Thyroid gland (tissue), 4 donors: Measurements from ENCODE around the gene MGLL. TPM values are rescaled to one million over a fixed set of nuclear protein-coding genes. Genes with fewer than 3 reads are reported as not detected.

Source experiments
- DNase-seq, 2 donors: peaks; one replicate each; pipeline ENCODE4 v3.0.0-alpha.2; 2019
- H3K27ac ChIP-seq, 3 donors: fragments of 200-600 bp; sonication (generic); 1 replicate in 2 of 3; 2 replicates in 1 of 3; pipeline ENCODE4 v1.5.1; 2016 to 2019; ENCODE audit warnings: mild to moderate bottlenecking in 1 of 3, moderate library complexity in 1 of 3
- H3K27me3 ChIP-seq: fragments of 200-600 bp; sonication (generic); one replicate; pipeline ENCODE4 v1.5.1; 2019
- H3K36me3 ChIP-seq, 2 donors: fragments of 200-600 bp; sonication (generic); one replicate each; pipeline ENCODE4 v1.5.1; 2016 to 2019
- H3K4me1 ChIP-seq, 2 donors: fragments of 200-600 bp; sonication (generic); one replicate each; pipeline ENCODE4 v1.5.1; 2017 to 2019
- H3K4me3 ChIP-seq, 3 donors: fragments of 200-600 bp; sonication (generic); replicated peaks in 1 of 3; 1 replicate in 2 of 3; 2 replicates in 1 of 3; pipeline ENCODE4 v1.5.1; 2016; ENCODE audit warnings: mild to moderate bottlenecking in 1 of 3
- H3K9me3 ChIP-seq: fragments of 200-600 bp; sonication (generic); one replicate; pipeline ENCODE4 v1.5.1; 2017
- POLR2A ChIP-seq, 2 donors: fragments of 450-650 bp; IDR thresholded peaks; one replicate each; pipeline ENCODE4 v1.6.1; 2017; ENCODE audit warnings: antibody characterized with exemption in 2 of 2, mild to moderate bottlenecking in 2 of 2, moderate library complexity in 1 of 2
- WGBS, 2 donors: methylation state at CpG; one replicate each; pipeline ENCODE4 v1.1.5; 2017; 5-methylcytosine and 5-hydroxymethylcytosine counted together
- intact Hi-C: fragments of 100-400 bp; cut with DNase I; formaldehyde crosslinking; loops from one replicate; pipeline ENCODE4 v1.15.1; 2023
- total RNA-seq, 4 donors: library from RNA; depleted of rRNA; stranded (reverse); fragments of >200 nt; gene quantifications; one replicate each; pipeline ENCODE4 v1.2.3, GENCODE V29; 2016
- TF ChIP-seq, protein P1 (sequence below), 6 experiments: fragments of 200-600 bp in 3 of 6; fragments of 450-650 bp in 3 of 6; sonication (generic) in 3 of 6; IDR thresholded peaks; one replicate each; pipeline ENCODE4 v1.5.1; 2016 to 2019; ENCODE audit warnings: antibody characterized with exemption in 6 of 6, mild to moderate bottlenecking in 2 of 6, inconsistent platforms in 1 of 6, moderate library complexity in 1 of 6

MGLL gene
- total RNA-seq, 4 donors from 2014 or later = 12.4 to 24.7 (median 18.4) TPM

DNA sequence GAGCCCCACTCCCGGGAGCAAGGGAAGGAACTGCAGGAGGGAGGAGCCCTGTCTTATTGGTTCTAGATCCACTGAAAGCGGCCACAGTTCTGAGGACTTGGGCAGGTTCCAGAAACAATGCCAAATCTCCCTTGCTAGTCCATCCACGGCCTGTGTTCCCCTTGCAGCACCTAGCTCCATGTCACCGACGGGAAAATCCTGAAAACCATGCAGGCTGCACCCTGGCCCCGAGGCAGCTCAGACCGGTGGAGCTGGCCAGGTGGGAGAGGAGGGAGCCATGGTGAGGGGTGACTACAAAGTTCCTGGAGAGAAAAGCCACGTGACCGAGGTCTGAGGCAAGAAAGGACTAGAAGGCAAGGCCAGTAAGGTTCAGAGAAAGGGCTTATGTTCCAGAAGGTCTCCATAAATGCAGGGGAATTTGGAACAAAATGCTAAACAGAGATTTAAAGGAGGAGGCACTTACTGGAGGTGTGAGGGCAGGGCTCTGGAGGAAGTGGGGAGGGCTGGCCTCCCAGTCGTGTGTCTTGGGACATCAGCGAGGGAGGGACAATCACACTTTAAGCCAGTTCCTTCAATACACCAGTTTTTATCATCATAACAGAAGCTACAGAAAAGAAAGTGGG is 5.4 kb downstream of the MGLL start:
- no peaks in the 10 kb centered on the region for H3K27me3 ChIP-seq
- no peak overlapping the region for H3K4me3 ChIP-seq
- no peaks in the 10 kb centered on the region for H3K9me3 ChIP-seq
- no peak for DNase-seq
- H3K4me1 ChIP-seq = peaks cover 11 to 19% of the 10 kb centered on the region in 2 donors
- 84 to 87% methylated on average over 7 to 11 of the region's 11 CpGs for WGBS, 2 donors
- TF ChIP-seq, protein P1, sequence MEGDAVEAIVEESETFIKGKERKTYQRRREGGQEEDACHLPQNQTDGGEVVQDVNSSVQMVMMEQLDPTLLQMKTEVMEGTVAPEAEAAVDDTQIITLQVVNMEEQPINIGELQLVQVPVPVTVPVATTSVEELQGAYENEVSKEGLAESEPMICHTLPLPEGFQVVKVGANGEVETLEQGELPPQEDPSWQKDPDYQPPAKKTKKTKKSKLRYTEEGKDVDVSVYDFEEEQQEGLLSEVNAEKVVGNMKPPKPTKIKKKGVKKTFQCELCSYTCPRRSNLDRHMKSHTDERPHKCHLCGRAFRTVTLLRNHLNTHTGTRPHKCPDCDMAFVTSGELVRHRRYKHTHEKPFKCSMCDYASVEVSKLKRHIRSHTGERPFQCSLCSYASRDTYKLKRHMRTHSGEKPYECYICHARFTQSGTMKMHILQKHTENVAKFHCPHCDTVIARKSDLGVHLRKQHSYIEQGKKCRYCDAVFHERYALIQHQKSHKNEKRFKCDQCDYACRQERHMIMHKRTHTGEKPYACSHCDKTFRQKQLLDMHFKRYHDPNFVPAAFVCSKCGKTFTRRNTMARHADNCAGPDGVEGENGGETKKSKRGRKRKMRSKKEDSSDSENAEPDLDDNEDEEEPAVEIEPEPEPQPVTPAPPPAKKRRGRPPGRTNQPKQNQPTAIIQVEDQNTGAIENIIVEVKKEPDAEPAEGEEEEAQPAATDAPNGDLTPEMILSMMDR (IDR thresholded peaks at IDR 0.05) = no peak
- TF ChIP-seq POLR2A (IDR thresholded peaks at IDR 0.05) = no peak
- intact Hi-C loops = no loop called here
- no peak overlapping the region for H3K27ac ChIP-seq
- H3K36me3 ChIP-seq = no peaks in the 10 kb centered on the region

DNA sequence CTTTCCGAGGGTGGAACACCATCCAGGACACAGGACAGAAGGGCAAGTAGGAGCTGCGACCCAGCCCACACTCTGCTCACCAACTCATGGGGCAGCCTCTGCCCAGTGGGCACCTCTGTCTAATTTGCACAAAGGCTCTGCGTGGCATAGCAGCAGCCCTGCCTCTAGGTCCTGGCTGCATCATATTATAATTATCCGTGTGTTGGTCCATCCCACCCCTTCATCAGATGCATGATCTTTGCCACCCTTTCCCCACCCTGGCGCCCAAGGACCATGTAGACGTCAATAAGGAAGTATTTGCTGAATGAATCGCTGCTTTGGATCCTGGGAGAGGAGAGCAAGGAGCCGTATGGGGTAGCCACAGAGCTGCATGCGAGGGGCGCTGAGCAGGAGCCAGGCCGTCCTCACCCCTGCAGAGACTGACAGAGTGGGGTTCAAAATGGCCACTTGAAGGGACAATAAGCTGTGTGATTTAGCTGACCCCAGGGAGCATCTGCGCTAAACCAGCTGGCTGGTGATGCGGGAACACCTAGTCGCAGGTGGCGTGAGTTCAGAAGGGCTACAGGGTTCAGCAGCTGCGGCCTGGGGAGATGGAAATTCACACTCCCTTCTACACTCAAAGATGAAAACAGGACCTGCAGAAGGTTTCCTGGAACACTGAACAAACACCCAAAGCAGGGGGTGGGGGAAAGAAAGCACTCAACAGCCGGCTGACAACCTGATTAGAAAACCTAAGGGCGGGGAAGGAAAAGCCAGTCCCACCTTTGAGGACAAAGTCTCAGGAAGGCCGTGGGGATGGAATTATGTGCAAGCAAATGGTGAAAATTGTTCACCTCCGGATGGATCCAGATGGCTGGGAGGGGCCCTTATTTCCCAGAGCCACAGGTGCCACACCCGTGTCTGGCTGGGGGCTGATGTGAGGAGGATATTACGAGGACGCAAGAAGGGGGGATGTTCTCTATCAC is 6.4 kb downstream of the MGLL start:
- 89 to 92% methylated on average over 23 of the region's 23 CpGs for WGBS, 2 donors
- H3K9me3 ChIP-seq = no peaks in the 10 kb centered on the region
- H3K27me3 ChIP-seq = no peaks in the 10 kb centered on the region
- H3K4me1 ChIP-seq = peaks cover 4 to 13% of the 10 kb centered on the region in 2 donors
- DNase-seq = no peak
- no peak overlapping the region for H3K4me3 ChIP-seq
- H3K36me3 ChIP-seq = no peaks in the 10 kb centered on the region
- H3K27ac ChIP-seq = no peak overlapping the region
- TF ChIP-seq, protein P1 (IDR thresholded peaks at IDR 0.05) = no peak
- no peak for TF ChIP-seq POLR2A (IDR thresholded peaks at IDR 0.05)
- intact Hi-C loops = no loop called here

DNA sequence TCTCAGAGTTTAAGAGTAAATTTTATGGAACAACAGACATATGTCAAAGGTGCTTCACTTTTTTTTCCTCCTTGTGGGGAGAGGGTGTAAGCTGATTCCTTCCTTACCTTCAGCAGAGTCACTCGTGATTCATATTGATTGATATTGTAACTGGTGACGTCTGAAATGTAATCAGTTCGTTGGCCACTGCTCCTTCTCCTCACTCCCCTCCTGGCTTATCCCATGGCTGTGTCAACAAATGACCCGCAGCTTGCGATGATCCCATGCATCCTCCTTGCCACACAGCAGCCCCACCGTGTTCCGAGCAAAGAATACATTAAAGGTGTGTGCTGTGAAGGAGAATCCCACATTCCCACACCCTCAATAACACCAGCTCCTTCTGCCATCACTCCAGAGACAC is 7.3 kb downstream of the MGLL start:
- Histone ChIP-seq H3K4me3 (no peak overlapping the region), H3K27ac (no peak overlapping the region), H3K4me1 (peaks cover 4% of the 10 kb centered on the region in 2 donors), H3K36me3 (no peaks in the 10 kb centered on the region), H3K27me3 (no peaks in the 10 kb centered on the region), H3K9me3 (no peaks in the 10 kb centered on the region)
- intact Hi-C loops = no loop called here
- no peak for DNase-seq
- TF ChIP-seq POLR2A (IDR thresholded peaks at IDR 0.05) = no peak
- TF ChIP-seq, protein P1 (IDR thresholded peaks at IDR 0.05) = no peak
- 76 to 81% methylated on average over 7 of the region's 7 CpGs for WGBS, 2 donors

DNA sequence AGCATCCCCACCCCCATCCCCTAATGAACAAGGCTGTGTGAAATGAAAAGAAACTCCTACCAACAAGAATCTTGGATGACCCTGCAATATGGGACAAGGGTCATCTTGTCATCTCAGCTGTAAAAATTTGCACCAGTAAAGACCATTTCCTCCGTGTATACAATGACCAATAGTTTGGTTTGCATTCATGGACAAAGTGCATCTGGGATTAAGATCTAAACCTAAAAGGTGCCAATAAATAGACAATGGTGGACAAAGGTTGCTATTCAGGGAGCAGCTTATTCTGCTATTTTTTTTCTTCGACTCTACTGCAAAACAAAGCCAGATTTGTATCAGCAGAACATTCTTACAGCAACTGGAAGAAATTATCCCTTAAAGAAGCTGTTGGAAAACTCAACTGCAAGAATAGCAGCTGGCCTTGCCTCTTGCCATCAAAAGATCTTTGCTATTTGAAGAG is 8.0 kb downstream of the MGLL start:
- no peaks in the 10 kb centered on the region for H3K9me3 ChIP-seq
- WGBS, 2 donors = 36 to 47% methylated on average over 2 of the region's 2 CpGs

More for the DNA sequence above, 8.0 kb downstream of the MGLL start:
- Histone ChIP-seq H3K4me1 (peaks cover 0 to 4% of the 10 kb centered on the region in 2 donors), H3K36me3 (no peaks in the 10 kb centered on the region), H3K27me3 (no peaks in the 10 kb centered on the region), H3K27ac (no peak overlapping the region), H3K4me3 (no peak overlapping the region)
- no peak for TF ChIP-seq POLR2A (IDR thresholded peaks at IDR 0.05)
- TF ChIP-seq, protein P1 (IDR thresholded peaks at IDR 0.05) = no peak
- no peak for DNase-seq
- intact Hi-C loops = no loop called here
